Inflammatory macrophage (primary cell): ENCODE measurements around the gene C17orf100.
"Not testable (repeated sequence)": the region's sequence is repeated elsewhere in the genome, so short reads cannot be mapped to it uniquely, and the experiment has no call there.

ENCODE experiments used
- DNase-seq, 2 donors: peaks; one replicate each; pipeline ENCODE4 v3.0.0-alpha.2; 2020 to 2022

Gene C17orf100

DNA sequence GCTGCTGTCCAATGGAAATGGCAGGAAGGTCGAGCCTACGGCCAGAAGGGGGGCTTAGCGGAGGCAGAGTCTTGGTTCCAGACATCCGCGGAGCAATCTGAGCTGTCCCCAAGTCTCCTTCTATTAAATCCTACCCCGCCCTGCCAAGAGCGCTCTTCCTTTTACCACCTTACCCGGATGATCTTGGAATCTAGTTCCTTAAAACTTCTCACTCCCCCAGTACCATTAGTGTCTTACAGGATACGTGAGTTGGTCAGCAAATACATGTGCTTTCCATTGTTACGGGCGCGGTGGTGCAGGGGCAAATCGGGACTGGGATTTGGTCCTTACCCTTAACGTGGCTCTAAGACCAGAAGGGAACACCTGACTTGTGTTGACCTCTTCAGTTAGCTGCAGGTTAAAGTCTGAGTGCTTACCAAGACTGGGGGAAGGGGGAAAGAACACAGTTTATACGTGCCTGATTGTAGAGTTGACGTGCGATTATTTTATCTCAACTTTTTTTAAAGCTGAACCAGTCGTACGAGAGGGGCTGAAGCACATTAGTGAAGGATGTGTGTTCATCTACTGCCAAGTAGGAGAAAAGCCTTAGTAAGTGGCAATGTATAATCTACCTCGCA, 10.2 kb upstream of the C17orf100 start:
- DNase-seq = peak; percentile 17 to 37

DNA sequence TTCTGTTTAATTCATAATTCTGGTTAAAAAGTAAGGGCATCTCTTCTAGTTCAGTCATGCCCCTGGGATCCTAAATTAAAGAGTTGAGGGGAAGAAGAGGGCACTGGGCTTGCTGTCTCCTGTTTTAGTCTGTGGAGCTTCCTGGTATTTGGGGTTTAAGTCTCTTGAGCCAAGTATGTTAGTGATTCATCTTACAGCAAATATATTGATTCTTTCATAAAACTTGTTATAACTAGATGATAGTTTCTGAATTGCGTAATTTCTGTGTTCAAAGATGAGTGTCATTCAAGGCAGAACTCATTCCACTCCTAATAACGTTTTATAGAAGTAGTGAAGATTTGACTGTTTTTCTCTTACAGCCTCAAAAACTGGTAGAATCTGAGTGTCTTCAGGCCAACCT, 9.0 kb upstream of the C17orf100 start:
- no peak for DNase-seq

DNA sequence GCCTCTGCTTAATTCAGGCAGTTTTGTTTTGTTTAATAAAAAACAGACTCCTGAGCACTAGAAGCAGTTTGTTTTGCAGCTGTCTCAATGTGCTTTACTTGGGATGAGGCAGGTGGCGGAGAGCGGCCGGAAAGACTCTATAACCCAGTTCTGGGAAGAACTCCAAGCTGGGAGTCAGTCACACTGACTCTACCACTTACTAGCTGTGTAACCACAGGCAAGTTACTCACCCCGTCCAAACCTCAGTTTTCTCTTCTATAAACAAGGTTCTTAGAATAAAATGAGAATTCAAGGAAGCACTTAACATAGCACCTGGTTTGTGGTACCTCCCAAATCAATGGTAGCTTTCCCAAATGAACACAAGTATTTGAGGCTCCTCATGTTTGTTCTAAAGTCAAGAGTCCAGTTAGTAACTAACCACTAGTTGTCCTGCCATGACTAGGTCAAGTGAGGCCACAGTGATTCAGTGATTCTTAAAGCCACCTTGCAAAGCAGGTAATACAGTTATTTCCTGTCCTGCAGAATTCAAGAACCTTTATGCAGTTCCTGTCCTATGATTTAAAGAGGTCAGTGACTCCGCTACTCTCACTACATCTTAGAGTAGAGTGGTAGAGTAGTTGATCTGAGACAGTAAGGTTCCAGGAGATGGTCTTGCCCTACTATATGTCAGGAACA, 8.0 kb upstream of the C17orf100 start:
- no peak for DNase-seq

DNA sequence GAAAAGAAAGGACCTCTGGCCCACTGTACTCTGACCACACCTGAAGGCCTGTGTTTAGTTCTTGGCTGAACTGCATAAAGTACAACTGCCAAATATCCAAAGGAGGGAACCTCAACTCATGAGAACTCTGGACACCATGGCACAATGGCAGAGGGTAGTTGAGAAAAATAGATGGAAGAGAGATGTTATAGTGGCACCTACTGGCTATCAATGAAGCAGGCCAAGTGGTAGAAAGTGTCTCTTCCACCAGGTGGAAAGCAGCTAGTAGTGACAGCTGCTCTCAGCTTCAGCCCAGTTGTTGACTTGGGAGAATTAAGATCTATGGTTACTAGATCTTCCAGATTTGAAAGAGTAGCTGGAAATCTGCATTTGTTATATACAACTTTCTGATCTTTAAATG, 3.4 kb upstream of the C17orf100 start:
- DNase-seq = peak; percentile 17 to 31

DNA sequence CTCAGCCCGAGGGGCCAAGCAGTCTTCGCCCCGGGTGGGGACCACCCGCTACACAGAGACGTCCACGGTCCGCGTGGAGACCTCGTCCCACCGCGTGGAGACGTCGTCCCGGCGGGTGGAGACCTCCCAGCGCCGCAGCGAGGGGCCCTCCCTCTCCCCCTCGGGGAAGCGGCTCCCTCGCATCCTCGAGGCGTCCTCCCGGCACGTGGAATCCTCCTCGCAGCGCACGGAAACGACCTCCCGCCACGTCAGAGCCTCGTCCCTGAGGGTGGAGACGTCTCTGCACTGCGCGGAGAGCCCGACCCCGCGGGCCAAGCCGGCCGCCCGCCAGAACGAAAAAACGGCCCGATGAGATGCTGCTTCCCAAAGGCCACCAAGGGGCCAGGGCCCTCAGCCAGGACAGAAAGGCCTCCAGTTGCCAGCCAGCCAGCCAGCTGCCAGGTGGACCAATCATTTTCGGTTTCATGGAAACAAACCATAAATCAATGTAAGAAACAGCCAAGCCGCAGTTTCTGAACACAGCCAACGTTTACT, 424 bp downstream of the C17orf100 start:
- DNase-seq = peak in 1 of 2 donors; percentile 14

DNA sequence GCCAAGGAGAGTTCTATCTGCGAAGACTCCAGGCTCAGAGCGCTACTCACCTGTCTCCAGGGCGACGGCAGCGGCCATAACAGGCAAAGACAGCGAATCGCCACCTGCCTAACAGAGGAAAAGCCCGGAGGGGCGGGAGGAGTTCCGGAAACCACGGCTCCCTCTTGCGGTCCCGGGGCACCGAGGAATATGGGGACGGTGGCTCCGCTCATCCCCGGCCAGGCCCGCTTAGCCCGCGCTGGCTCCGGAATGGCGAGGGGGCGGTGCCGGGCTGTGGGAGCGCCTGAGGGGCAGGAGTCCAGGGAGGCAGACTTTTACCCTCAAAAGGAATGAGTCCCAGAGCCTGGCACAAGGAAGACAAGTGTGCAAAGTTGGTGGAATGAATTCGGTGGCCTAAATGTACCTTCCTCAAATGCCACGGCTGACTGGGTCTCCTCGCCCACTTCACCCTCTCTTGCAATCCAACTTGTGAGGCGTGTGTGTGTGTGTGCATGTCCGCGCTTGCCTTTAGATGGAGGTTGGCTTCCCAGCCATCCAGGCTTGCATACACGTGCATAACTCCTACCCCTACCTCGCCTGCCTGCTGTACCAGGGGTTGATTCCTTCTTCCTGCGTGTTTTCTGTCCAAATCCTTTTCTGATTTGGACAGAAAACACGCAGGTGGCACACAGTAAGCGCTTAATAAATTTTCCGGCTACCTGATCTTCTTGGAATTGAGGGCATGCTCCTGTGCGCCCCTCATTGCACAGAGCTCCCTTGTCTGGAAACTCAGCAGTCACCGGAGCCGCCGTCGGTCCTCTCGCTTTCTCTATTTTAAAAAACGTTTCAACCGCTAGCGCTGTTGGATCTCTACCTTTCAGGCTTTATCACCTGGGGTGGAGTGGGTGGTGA, 3.5 kb downstream of the C17orf100 start:
- DNase-seq = peak in 1 of 2 donors; percentile 51

DNA sequence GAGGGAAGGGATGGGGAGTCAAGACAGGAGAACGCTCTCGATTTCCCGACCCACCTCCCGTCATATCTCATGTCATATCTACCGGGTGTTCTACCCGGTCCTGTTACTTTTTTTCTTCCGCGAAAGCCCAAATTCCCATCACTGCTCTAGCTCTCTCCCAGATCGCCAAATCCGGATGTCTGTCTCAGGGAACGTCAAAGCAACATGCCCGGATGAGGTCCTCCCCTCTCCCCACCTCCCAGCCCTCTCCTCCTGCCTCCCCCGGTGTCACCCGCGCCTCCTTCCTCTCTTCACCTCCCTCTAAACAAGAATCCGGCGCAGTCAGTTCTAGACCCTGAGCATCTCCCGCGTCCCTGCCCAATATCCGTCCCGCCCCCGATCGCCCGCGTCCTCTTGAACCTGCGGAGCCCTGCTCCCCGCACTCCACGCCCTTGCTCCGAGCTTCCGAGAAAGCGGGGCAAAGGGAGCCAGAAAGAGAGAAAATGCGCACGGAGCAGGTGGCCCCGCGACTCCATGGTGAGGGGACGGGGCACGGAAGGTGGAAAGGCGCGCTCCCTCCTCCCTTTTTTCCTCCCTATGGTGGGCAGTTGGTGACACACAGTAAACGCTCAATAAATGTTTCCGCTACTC, 4.3 kb downstream of the C17orf100 start:
- DNase-seq = not testable (repeated sequence)

DNA sequence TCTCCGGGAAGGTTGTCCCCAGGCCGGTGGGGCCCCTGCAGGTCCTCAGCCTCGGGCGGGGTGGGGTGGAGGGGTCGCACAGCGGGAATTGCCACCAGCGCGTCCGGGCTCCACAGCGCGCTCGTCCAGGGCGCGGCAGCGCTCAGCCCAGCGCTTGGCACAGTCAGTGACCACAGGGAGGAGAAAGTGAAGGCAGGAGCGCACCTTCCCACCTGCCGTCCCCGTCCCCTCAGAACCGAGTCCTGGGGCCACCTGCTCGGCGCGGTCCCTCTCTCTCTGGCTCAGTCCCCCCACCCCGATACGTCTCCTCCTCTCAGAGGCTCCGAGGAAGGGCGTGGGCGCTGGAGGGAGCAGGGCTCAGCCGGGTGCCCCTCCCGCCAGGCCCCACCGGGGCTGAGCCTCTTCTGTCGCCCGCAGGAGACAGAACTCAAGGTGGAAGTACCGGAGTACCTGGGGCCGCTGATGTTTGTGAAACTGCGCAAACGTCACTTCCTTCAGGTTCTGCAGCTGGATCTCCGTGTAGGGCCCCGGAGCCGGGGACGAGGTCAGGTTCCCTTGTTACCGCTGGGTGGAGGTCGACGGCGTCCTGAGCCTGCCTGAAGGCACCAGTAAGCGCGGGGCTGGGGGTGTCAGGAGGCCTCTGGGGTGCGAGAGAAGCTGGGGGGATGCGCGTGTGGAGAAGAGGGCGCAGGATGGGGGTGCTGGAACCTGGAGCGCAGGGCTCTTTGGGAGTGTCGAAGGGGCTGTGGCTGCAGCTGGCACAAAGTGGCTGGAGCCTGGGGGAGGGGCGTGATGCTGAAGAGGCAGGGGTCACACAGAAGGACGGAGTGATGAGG, 5.5 kb downstream of the C17orf100 start:
- not testable (repeated sequence) for DNase-seq

DNA sequence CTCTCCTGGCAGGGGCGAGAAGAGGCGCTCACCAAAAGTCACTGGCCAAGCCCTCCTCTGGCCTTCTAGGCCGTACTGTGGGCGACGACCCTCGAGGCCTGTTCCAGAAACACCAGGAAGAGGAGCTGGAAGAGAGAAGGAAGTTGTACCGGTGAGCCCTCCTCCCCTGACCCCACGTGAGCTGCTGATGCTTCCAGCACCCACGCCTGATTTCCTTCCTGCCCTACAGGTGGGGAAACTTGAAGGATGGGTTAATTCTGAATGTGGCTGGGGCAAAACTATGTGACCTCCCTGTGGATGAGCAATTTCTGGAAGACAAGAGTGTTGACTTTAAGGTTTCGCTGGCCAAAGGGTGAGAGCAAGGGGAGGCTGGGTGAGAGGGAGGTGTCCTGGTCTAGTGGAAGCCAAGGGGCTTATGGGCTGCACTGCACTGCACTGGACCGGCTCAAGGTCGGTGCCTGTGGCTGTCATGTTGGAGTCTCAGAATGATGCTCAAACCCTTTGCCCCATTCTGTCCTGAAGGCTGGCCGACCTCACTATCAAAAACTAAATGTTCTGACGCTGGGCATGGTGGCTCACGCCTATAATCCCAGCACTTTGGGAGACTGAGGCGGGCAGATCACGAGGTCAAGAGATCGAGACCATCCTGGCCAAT, 6.2 kb downstream of the C17orf100 start:
- no peak for DNase-seq

DNA sequence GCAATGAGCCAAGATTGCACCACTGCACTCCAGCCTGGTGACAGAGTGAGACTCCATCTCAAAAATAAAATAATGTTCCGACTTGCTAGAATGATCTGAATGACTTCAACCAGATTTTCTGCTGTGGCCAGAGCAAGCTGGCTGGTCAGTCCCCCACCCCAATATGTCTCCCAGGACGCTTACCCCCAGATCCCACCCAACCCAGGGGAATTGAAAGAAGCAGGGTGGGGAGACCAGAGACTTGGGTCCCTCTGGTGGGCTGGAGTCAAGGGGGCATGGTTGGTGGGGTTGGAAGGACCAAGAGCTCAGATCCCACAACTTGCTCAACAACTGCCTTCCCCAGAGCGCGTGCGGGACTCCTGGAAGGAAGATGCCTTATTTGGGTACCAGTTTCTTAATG, 6.8 kb downstream of the C17orf100 start:
- DNase-seq = not testable (repeated sequence)

DNA sequence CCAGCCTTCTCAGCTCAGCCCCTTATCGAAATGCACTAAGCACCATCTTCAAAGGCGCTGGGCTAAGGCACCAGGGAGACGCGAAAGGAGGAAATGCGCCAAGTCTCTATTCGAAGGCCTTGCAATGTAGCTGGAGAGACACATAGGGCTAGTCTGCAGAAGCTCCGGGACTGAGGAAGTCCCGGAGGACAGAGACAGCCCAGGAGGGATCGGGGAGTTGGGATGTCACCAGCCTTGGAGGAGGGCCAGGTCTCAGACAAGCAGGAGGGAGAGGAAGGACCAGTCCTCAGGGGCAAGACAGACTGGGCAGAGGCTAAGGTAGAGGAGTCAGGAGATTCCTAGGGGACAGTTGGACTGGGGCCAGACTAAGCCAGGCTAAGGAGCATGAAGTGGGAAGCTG, 8.5 kb downstream of the C17orf100 start:
- peak; percentile 66 to 78 for DNase-seq

DNA sequence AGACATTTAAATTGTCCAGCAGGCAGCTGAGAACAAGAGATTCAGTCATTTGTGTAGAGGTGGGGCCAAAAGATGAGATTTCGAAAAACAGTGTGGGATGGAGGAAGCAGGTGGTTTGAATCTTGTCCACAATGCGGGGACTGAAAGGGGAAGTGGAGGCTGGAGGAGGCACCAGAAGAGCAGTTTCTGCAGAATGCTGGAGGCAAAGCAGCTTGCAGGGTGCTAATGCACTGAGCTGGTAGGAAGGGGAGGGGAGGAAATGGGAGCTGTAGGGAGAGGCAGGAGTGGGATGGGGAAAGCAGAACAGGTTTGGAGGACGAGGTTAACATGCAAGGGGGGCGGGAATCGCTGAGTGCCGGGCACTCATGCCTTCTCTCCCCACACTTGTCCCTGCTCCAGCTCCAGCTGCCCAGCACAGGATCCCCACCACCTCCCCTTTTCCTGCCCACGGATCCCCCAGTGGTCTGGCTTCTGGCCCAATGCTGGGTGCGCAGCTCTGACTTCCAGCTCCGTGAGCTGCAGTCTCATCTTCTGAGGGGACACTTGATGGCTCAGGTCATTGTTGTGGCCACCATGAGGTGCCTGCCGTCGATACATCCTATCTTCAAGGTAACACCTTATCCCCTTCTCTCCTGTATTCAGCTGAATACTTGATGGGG, 9.4 kb downstream of the C17orf100 start:
- DNase-seq = peak; percentile 91 to 92

DNA sequence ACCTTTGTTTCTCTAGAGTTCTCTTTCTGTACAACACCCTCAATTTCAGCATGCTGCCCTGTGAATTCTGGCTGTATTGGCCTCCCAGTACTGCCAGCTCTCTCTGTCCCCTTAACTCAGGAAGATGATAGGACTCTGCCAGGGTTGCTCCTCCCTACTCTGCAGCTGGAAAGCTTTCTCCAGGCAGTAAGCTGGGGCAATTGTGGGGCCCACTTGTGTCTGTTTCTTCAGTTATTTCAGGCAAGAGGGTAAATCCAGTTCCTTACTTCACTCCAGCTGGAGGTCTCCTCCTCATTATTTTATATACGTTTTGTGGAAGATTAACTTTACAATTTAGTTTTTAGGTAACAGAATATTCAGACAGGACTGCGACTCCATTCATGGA, 9.9 kb downstream of the C17orf100 start:
- DNase-seq = peak in 1 of 2 donors; percentile 16

DNA sequence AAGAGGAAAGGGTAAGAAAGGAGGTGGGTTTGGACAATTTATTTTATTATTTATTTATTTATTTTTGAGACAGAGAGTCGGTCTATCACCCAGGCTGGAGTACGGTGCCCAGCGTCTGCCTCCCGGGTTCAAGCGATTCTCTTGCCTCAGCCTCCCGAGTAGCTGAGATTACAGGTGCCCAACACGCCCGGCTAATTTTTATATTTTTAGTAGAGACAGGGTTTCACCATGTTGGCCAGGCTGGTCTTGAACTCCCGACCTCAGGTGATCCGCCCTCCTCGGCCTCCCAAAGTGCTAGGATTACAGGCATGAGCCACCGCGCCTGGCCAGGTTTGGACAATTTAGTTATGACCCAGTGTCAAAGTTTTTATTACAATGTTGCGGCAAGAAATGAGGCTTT, 11.6 kb downstream of the C17orf100 start:
- not testable (repeated sequence) for DNase-seq

DNA sequence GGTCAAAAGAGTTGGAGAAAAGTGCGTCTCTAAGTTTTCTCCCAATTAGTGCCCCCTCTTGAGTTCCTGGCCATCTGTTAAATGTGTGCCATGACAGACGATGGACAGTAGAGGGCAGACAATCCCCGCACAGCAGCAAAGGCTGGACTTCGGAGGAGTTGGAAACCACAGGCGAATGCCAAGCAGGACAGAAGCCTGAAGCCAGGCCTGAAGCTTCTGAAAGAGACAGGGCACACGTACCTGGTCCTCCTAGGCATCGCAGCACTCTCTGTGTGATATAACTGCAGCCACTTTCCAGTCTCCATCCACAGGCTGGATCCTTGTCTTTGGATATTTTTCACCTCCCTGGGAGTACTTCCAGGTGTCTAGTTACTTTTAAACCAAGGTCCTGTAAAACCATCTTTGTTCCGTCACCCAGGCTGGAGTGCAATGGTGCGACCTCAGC, 14.5 kb downstream of the C17orf100 start:
- DNase-seq = peak; percentile 77 to 85

DNA sequence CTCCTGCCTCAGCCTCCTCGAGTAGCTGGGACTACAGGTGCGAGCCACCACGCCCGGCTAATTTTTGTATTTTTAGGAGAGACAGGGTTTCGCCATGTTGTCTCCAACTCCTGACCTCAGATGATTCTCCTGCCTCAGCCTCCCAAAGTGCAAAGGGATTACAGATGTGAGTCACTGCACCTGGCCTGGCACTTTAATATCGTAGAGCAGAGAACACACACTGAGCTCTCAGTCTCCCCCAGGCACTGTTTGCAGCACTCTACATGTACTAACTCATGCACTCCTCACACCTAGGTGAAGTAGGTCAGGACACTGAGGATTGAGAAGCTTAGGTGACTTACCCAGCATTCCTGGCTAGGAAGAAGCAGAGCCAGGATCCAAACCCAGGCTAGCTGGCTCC, 15.0 kb downstream of the C17orf100 start:
- DNase-seq = no peak

DNA sequence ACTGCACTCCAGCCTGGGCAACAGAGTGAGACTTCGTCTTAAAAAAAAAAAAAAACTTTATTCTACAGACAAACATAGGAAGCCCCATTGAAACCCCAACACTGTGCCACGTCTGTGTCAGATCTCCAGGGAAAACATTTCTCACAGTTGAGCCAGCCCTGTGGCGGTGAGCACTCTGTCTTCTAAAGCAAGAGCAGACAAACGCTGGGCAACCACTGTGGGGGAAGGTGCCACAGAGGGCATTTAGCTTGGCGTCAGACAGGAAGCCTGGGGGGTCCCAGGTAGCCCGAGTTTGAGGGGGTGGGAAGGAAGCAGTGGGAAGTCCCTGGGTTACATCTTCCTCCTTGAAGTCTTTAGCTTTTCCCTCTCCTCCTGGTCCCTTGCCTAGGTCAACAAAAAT, 16.0 kb downstream of the C17orf100 start:
- DNase-seq = no peak

DNA sequence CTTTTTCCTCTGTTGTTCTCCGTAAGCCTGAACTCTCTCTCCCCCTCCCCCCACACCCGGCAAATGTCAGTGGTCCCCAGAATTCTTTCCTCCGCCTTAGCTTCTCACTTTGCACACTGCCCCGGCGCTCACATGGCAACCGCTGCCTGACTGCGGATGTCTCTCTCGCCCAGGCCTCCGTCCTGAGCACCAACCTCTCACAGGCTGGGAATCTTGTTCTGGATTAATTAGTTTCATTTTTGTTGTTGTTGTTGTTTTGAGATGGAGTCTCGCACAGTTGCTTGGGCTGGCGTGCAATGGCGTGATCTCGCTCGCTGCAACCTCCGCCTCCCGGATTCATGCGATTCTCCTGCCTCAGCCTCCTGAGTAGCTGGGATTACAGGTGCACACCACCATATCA, 16.7 kb downstream of the C17orf100 start:
- no peak for DNase-seq

DNA sequence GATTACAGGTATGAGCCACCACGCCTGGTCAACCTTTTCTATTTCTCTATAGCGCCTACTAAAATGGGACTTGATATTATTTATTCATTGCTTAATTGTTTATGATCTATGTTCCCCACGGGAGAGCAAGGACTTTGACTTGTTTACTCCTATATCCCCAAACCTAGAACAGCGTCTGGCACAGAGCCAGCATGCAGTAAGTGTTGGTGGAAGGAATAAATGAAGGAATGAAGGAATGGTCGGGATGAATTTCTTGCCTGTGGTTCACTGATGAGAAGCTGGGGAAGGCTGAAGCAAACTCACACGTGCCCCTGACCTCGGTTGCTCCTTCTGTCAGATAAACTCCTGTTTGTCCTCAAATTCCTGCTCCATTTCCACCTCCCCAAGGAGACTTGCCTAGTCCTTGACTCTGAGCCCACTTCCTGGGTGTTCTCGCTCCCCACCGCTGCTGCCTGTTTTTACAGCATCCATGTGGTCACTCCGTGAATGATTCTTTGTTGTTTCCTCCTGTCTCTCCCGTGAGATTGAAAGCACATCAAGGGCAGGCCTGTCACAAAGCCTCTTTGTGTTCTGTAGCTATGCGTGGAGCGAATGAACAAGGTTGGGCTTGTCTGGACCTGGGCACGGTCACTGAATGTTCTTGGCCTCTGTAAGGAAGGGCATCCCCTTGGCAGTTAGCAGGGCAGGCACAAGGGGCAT, 17.3 kb downstream of the C17orf100 start:
- no peak for DNase-seq
